Mesenteric fat pad (tissue), 1 donor: Measurements from ENCODE around the gene RIOK3. TPM values are rescaled to one million over a fixed set of nuclear protein-coding genes. Genes with fewer than 3 reads are reported as not detected.
"Not testable (repeated sequence)": the region's sequence is repeated elsewhere in the genome, so short reads cannot be mapped to it uniquely, and the experiment has no call there.

Experiments used
- DNase-seq: peaks from one replicate; pipeline ENCODE4 v3.0.0-alpha.2; 2020; ENCODE audit warnings: low spot score
- long read RNA-seq: library from polyadenylated mRNA; unstranded; transcript quantifications from one replicate; pipeline ENCODE4 v2.0.0, GENCODE V29; 2020
- total RNA-seq: library from RNA; stranded (reverse); fragmentation: NEBNext Ultra II Directional; extraction: Animal tissue kit (Norgen Biotek cat#: 25700); gene quantifications from one replicate; pipeline ENCODE4 v1.2.1, GENCODE V29; 2021
- donor health status: DM: yes; HTN: yes; CAD: no.

The RIOK3 gene, protein sequence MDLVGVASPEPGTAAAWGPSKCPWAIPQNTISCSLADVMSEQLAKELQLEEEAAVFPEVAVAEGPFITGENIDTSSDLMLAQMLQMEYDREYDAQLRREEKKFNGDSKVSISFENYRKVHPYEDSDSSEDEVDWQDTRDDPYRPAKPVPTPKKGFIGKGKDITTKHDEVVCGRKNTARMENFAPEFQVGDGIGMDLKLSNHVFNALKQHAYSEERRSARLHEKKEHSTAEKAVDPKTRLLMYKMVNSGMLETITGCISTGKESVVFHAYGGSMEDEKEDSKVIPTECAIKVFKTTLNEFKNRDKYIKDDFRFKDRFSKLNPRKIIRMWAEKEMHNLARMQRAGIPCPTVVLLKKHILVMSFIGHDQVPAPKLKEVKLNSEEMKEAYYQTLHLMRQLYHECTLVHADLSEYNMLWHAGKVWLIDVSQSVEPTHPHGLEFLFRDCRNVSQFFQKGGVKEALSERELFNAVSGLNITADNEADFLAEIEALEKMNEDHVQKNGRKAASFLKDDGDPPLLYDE
- total RNA-seq: 59.0 TPM
- long read RNA-seq, full-length matches to known transcripts: 55 of 106 reads
- long read RNA-seq, partial matches to known transcripts: 33 of 106 reads
- long read RNA-seq, other reads (novel, unspliced or antisense): 18 of 106 reads

DNA sequence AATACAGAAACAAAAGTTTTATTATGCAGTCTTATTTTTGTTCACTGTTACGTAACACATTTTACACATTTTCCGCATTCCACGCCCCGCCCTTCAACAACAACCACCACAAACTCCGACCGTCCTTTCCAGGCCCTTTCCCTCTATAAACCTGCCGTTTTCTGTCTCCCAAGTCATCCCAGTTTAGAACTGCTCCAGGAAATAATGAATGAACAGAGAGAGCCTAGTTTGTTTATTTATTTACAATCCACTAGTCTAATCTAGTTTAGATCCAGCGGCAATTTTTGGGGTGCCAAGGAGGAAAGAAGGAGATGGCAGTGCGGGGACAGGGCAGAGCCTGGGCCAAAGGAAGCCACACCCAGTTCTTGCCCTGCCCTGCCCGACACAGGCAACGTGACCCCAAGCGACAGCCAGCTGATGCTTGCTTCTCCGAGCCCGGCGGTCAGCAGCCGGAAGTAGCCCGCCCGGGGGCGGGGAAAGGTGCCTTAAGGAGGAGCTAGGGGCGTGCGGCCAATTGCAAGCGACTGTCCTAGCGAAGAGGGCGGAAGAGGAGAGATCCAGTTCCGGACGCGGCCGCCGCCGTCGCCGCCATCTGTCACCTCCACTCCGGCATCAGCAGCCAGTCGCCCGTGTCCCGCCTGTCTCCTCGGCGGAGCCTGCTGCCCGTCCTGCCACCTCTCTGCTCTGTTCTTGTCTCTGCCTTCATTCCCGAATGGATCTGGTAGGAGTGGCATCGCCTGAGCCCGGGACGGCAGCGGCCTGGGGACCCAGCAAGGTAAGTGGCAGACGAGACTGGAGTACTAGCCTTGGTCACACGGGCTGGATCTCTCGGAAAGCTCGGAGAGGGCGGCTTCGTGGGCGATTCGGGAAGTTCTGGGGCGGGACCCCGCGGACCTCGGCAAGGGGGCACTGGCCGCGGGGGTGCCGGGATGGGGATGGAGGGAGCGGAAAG lies at the start of gene RIOK3:
RIOK3 (plus strand) TSS at position 560 of the 952 bp plus-strand sequence; CDS start at position 713, 153 bp downstream.
- DNase-seq: peak; percentile 99

GRCh38 chr18:23403310-23403709 lies 49.8 kb upstream of the RIOK3 start:
- DNase-seq: no peak

GRCh38 chr18:23405636-23406035 lies 47.5 kb upstream of the RIOK3 start:
- DNase-seq: no peak

DNA sequence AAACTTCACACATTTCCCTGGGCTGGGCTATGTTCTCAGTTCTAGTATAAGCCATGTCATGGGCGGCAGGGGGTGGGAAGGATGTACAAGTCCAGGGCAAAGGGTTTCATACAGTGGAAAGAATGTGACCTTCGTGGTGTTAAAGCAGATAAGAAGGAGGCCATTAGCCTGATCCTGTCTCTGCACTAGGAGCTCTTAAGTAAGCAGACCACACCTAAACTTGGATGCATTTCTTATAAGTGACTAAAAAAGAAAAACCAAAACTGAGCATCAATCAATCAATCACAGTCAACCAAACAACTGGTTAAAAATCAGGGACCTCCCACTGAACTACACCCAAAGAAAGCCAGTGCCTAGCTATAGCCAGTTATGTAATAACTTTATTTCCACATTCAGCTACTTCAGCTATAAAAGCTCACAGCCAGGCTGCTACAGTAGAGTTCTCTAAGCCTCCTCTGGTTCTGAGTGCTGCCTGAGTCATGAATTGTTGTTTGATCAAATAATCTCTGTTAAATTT lies 46.8 kb upstream of the RIOK3 start:
- no peak for DNase-seq

GRCh38 chr18:23412351-23412964 lies 40.6 kb upstream of the RIOK3 start:
- no peak for DNase-seq

DNA sequence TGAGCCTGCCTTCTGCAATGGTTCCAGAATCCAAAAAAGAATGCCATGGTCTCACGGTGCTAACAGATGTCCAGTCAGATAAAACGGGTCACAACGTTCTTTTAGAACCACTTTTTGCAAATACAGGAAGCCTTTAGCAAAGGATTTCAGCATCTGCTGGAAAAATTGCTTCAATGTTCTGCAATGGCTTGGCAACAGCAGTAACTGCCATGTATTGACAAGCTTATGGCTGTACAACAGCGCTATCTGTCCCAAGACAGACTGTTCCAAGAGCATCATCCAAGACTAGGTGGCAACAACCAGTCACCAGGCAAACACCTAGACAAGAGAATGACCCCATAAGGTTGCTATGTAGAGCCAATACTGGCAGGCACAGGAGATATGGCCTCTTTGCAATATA lies 37.6 kb upstream of the RIOK3 start:
- no peak for DNase-seq

DNA sequence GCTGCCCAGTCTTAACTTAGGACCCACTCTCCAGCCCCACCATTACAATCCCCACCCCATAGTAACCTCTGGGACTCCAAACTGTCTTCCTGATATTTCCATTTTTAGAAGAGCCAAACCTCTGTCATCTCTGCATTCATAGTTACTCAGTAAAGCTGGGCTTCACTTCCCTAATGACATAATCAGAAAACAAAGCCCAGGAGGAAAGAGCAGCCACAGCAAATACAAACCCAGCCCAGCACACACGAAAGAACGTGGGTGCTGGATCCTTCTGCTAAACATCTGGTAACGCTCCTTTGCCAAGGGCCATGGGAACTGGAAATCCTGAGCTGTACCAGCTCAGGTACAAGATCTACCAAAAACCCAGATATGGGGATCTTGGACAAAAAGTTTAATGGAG lies 36.8 kb upstream of the RIOK3 start:
- no peak for DNase-seq

- no peak for DNase-seq
Measured at GRCh38 chr18:23421277-23421676, 31.8 kb upstream of the RIOK3 start.

DNA sequence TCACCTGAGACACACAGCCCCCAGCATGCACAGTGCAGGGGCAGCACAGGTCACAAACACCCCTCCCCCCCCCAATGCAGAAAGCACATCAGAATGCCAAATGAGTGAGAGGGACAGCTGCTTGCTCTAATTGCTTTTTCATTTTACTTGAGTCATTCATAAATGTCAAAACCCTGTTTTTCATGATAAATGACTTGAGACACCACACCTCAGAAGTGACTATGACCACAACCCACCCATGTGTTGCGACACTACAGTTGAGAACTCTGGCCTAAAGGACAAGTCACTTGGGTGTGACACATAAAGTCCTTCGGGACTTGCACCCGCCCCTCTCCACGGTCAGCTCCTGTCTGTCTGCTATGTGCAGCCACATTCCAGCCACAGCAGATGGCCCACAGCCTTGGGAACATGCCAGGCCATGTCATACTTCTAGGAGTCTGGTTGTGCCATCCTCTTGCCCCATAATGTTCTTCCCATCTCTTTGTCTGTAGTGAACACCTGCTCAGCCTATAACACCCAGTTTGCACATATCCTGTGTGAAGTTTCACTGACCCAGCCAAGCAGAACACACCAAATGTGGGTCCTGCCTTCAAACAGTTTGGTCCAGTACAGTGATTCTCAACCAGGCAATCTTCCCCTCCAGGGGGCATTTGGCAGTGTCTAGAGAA lies 30.2 kb upstream of the RIOK3 start:
- DNase-seq: no peak

GRCh38 chr18:23424616-23425015 lies 28.5 kb upstream of the RIOK3 start:
- DNase-seq: no peak

DNA sequence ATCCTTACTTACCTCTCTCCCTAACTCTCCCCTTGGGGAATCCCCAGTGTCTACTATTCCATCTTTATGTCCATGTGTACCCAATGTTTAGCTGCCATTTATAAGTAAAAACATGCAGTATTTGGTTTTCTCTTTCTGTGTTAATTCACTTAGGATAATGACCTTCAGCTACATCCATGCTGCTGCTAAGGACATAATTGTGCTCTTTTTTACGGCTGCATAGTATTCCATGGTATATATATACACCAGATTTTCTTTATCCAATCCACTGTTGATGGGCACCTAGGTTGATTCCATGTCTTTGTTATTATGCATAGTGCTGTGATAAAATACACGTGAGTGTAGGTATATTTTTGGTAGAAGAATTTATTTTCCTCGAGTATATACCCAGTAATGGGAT lies 24.3 kb upstream of the RIOK3 start:
- DNase-seq: no peak

DNA sequence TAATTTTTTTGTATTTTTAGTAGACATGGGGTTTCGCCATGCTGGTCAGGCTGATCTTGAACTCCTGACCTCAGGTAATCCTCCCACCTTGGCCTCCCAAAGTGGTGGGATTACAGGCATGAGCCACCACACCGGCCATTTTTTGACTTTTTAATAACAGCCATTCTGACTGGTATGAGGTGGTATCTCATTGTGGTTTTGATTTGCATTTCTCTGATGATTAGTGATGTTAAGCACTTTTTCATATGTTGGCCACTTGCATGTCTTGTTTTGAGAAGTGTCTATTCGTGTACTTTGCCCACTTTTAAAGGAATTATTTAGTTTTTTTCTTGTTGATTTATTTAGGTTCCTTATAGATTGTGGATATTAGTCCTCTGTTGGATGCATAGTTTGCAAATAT lies 23.5 kb upstream of the RIOK3 start:
- DNase-seq: not testable (repeated sequence)

- no peak for DNase-seq
Measured at GRCh38 chr18:23433360-23433759, 19.7 kb upstream of the RIOK3 start.

- DNase-seq: peak; percentile 96
Measured at GRCh38 chr18:23437357-23438045, 15.6 kb upstream of the RIOK3 start.

DNA sequence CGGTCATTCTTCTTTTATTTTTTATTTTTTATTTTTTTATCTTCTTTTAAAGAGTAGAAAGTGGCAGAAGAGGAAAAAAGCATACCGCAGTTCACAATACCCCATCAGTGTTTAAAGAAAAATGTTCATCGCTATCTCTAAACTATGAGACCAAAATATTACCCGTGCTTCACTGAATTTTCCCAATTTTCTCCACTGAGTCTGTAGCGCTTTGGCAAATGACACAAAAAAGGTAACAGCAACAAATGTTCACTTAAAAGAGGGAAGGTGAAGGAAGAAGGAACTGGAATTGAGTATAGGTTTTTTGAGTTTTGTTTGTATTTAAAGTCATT lies 15.1 kb upstream of the RIOK3 start:
- DNase-seq: no peak

GRCh38 chr18:23438608-23439366 lies 14.3 kb upstream of the RIOK3 start:
- DNase-seq: no peak

GRCh38 chr18:23440131-23440530 lies 13.0 kb upstream of the RIOK3 start:
- DNase-seq: no peak

GRCh38 chr18:23442958-23443357 lies 10.1 kb upstream of the RIOK3 start:
- DNase-seq: no peak

- DNase-seq: no peak
Measured at GRCh38 chr18:23448291-23448690, 4.8 kb upstream of the RIOK3 start.
